HG03442 (cell line): ENCODE results near the gene APOLD1.
"Not testable (repeated sequence)": the region's sequence is repeated elsewhere in the genome, so short reads cannot be mapped to it uniquely, and the experiment has no call there.

Experiments
- ATAC-seq: cut with Tn5 transposase; IDR thresholded peaks from one replicate; pipeline ENCODE4 v1.9.1; 2021; ENCODE audit warnings: mild to moderate bottlenecking, moderate library complexity; ENCODE audit not compliant: unreplicated experiment

Gene APOLD1

DNA sequence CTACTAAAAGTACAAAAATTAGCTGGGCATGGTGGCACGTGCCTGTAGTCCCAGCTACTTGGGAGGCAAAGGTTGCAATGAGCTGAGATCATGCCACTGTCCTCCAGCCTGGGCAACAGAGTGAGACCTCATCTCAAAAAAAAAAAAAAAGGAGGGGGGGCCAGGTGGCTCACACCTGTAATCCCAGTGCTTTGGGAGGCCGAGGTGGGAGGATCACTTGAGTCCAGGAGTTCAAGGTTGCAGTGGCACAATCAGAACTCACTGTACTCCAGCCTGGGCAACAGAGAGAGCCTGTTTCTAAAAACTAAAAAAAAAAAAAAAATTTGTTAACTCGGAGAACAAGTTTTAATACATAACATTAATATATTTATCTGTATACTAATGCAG lies 22.1 kb downstream of the APOLD1 start:
- ATAC-seq: not testable (repeated sequence)

DNA sequence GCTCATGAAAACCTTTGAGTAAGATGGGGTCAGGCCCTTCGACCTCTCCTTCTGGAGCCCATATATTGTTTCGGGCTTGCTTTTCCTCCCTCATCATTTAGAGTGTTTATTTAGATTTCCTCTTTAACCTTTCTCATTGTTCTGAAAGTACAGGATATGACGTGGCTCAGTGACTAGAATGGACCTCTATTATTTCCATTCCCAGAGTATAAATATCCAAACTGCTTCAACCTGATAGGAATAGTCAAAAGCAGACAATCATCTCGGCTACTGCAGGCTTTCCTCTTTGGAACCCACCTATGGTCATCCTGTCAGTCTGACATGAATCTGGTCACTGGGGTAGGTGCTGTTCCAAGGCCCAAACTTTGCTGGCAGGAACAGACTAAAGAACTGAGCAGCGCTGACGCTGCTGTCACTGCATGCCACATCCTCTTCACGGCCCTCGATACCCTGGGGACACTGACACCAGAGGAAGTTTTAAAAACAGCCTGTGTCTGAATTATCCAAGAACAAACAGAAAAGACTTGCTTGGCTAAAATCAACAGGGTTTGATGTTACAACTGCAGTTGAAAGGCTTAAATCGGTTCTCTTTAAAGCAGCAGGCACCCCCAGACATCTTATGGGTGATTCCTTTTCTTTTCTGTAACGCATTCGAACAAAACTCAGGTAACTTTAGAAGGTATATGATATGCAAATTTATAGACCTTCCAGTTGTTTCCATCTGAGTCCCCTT lies 22.7 kb downstream of the APOLD1 start:
- peak; percentile 53 for ATAC-seq

DNA sequence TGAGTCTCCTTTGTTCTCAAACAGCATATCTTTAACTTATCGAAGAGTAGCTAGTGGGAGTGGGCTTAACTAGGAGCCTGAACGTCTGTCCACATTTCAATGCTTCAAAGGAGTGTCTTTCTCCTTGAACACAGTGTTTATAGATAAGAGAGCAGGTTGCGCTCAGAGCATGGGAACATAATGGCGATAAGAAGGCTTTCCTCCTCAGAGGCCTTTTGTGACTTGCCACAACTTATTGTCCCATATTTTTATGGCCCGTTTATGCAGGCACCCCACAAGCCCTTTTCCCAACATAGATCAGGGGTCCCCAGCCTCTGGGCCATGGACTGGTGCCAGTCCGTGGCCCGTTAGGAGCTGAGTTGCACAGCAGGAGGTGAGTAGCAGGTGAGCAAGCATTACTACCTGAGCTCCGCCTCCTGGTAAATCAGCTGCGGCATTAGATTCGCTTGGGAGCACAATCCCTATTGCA lies 25.1 kb downstream of the APOLD1 start:
- ATAC-seq: no peak

DNA sequence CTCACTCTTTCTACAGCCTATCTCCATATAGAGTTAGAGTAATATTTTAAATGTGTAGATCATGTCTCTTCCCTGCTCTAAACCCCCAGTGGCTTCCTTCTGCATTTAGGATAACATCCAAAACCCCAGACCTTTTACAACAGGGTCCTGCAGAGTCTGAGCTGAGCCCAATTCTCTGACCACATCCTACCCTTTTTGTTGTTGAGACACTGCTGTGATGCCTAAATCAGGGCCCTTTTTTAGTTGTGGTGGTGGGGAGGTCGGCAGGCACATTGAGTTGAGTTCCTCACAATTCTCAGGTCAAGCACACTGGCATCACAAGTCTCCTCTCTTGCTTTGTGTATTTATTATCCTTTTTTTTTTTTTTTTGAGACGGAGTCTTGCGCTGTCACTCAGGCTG lies 25.9 kb downstream of the APOLD1 start:
- no peak for ATAC-seq

DNA sequence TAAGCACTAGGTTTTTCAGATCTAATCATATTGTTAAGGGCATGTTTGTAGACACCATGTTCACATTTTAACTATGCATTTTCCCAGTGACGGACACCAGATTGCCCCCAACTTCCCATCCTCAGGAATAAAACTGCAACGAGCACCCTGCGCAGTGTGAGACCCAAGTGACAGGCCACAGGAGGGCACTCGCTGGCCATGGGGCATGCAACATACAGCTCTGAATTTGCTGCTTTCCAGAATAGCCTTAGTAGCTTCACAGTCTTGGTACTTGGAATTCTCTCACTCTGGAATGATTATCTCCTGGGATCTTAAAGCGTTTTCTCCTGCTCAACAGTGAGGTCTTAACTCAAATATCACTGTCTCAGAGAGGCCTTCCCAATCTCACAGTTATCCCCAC lies 26.7 kb downstream of the APOLD1 start:
- ATAC-seq: no peak

DNA sequence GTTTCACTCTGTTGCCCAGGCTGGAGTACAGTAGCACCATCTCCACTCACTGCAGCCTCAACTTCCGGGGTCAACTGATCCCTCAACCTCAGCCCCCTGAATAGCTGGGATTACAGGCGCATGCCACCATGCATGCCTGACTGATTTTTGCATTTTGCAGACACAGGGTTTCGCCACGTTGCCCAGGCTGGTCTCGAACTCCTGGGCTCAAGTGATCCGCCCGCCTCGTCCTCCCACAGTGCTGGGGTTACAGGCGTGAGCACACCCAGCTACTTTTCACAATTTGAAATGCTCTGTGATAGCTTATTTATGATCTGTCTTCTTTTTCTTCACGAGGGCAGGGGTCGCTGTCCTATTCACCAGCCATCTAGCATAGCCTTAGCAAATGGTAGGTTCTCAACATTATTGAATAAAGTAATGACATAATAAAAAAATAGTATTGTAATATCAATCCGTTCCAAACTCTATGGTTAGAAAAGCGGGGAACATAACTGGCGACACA lies 27.2 kb downstream of the APOLD1 start:
- ATAC-seq: no peak

DNA sequence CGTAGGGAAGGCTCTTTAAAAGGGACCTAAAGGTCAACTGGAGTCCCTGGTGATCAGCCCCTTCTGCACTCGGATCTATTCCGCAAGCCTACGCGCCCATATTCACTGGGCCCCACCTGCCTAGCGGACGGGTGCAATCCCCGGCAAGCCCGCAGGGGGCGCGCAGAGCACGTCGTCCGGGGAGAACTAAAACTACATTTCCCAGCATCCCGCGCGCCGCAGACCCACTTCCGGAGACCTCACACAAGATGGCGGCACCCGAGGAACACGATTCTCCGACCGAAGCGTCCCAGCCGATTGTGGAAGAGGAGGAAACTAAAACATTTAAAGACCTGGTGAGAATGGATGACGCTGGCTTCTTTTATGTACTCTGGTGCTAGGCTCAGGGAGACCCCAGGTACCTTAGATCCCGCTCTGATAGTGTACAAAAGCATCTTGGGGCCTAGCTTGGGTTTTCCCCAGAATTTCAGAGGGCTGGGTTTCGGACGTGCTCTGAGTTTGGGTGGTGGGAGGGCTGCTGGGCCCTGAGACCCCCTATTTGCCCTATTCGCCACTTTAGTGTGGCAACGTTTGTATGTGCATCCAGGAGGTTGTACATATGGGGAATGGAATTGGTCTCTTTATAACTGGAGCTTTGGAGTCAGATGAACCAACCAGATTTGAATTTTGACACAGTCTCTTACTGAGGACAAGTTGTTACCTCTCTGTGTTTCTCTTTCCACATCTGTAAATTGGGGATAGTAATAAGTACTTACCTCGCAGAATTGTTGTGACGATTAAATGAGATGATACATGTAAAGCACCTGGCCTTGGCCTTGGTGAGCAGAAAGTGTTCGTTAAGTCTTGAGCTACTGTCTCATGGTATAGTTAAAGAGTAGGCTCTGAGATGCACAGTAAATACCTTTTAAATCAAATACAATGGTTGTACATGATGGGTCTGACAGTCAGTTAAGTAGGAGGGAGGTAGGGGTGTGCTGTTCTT lies 28.0 kb downstream of the APOLD1 start, which contains the start of gene DDX47:
Gene DDX47 (plus strand): TSS at position 227 of the 982 bp plus-strand sequence. CDS start 22 bp downstream, at position 249.
- ATAC-seq: peak; percentile 85

DNA sequence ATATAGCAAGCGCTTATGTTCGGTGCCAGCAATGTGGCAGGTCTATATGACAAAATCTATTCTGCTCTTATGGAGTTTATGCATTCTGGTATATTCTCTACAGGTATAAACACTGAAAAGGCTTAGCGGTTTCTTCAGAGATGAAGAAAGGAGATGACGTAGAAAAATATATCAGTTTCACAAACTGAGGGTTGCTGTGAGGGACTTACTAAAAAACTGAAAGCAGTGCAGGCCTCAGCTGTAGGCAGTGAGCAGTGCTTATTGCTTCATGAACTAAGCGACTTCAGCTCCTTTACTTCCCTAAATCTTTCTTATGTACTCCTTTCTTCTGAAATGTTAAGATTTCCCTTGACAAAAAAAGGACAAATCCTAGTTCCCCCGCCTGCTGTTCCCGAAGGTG lies 32.2 kb downstream of the APOLD1 start:
- ATAC-seq: no peak

DNA sequence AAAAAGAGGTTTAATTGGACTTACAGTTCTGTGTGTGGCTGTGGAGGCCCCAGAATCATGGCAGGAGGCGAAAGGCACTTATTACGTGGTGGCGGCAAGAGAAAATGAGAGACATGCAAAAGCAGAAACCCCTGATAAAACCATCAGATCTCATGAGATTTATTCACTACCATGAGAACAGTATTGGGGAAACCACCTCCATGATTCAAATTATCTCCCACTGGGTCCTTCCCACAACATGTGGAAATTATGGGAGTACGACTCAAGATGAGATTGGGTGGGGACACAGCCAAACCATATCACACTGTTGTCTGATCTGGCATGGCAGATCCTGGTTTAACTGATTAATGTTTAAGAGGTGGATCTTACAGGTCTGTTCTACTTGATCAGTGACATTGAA lies 33.2 kb downstream of the APOLD1 start:
- no peak for ATAC-seq

DNA sequence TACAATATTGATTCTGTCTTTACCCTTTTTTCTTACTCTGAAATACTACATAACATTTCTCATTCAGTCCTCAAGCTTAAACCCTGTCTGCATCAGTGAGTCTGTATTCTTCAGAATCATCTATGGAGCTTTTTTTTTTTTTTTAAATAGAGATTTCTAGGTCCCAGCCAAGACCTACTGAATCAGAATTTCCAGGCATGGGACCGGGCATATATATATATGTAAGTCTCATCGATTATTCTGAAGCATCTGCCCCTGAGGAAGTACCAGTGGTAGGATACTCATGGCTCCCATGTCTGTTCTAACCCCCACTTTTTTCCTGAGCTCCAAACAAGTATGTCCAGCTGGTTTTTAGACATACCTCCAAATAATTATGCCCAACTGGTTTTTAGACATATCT lies 33.8 kb downstream of the APOLD1 start:
- ATAC-seq: no peak

DNA sequence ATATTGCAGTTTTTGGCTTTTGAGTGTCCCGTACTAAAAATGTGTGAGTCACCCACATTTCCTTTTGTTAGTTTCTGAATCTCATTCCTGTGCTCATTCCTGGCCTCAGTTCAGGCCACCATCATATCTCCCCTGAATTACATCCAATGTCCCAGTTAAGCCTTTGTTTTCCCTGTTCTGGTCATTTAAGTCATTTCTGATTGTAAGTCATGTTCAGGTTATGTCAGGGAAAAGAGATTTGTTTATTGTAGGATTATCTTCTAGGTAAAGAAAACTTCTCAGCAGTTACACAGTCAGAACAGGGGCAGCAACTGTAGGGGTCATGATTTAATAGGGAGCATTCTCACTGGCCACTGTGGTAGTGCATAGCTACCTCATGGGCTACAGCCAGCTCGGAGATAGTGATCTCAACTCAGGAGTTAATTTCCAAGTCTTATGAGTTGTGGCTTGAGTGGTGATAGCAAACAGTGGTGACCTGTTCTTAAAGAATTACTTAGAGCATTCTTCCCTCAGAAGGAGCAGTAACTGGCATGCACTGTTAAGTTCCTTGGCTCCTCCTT lies 34.4 kb downstream of the APOLD1 start:
- ATAC-seq: no peak

DNA sequence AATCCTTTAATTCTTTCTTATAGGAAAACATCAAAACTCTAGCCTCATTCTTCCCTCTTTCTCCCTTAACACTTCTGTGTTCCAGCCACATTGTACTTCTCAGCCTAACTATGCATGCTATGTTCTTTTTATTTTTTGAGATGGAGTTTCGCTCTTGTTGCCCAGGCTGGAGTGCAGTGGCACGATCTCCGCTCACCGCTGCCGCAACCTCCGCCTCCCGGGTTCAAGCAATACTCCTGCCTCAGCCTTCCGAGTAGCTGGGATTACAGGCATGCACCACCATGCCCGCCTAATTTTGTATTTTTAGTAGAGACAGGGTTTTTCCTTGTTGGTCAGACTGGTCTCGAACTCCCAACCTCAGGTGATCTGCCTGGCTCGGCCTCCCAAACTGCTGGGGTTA lies 34.9 kb downstream of the APOLD1 start:
- ATAC-seq: not testable (repeated sequence)

DNA sequence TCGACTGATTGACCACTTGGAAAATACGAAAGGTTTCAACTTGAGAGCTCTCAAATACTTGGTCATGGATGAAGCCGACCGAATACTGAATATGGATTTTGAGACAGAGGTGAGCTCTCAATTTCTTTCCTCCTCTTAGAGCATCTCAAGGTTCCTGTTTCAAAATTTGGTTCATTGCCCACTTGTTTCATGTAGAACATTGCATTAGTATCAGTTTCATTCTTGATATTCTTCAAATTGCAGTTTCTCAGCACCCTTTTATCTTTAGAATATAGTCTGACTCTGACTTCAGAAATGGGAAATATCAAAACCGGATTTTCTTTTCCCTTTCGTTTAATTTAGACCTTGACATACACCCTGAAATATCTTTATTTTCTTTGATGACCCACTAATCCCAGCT lies 36.5 kb downstream of the APOLD1 start:
- peak; percentile 66 for ATAC-seq

DNA sequence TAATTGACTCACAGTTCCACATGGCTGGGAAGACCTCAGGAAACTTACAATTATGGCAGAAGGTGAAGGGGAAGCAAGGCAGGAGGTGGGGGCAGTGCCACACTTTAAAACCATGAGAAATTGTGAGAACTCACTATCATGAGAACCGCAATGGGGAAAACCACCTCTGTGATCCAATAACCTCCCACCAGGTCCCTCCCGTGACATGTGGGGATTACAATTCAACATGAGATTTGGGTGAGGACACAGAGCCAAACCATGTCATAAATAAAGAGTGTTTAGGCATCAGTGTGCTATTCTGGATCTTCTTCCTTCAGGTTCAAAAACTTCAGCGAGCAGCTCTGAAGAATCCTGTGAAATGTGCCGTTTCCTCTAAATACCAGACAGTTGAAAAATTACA lies 37.4 kb downstream of the APOLD1 start:
- no peak for ATAC-seq

DNA sequence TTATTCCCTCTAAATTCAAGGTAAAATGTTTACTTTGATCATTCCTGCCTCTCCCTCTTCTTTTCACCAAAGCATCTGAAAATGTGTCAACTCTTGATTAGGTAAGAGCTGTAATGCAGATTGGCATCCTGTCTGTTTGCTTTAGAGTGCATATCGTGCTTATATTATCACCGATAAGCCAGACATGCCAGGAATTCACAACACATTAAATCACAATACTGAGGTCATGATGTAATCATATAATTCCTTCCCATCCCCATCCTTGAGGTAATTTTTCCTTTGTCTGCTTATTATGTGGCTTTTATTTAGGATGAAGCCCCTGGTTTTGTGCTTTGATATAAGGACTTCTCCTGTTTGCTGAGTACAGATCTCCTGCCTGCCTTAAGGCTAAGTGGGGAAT lies 37.8 kb downstream of the APOLD1 start:
- ATAC-seq: no peak

DNA sequence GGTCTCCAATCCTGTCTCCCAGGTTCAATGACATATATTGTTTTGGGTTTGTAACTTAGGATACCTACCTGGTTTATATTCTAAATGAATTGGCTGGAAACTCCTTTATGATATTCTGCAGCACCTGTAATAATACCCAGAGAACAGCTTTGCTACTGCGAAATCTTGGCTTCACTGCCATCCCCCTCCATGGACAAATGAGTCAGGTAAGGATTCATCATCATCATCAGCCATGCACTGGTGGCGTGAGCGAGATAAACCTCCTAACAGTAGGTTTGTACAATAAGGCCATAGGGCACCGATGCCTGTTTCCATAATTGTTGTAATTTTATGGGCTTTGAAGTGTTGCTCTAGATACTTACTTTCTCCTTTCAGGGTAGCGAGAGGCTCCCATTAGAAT lies 38.4 kb downstream of the APOLD1 start:
- no peak for ATAC-seq

DNA sequence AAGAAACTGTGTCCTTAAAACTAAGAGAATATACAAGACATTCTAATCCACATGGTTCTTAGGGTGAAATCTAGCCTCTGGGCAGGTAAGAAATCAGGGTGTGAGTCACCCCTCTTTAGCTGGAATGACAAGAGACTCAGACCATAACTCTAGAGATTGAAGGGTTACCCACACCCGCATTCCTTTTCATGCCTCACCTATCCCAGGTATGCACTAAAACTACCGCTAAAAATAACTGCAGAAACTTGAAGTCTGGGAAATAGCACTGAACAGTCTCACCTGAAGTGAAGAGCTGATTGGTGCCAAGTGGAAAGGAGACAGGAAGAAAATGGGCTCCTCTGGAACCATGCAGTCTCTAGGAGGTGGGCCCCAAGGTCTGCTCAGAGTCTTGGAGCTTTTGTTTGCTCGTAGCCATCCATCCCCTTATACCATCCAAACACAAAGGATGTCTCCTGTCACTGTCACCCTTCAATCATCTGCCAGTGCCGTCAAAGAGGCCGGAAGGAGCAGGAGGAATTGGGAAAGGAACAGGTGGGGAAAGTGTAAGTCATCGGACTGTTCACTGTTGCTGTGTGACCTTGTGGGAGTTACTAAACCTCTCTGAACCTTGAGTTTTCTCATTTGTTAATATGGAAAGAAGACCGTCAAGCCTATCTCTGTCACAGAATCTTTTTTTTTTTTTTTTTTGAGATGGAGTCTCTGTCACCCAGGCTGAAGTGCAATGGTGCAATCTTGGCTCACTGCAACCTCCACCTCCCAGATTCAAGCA lies 50.1 kb downstream of the APOLD1 start:
- no peak for ATAC-seq

DNA sequence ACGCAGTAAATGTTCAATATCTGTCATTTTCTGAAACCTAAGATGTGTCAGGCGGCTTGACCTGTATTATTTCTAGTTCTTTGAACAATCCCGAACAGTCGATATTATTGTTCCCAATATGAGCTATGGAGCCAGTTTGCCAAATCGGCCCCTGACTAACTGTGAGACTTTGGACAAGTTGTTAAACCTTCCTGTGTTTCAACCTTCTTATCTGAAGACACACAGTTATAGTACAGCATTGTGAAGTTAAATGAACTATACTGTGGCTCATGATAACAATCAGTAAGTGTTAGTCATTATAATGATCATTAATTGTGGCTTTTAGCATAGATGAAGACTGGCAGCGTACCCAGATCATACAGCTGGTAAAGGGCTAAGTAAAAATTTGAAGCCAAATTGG lies 51.1 kb downstream of the APOLD1 start:
- ATAC-seq: no peak

DNA sequence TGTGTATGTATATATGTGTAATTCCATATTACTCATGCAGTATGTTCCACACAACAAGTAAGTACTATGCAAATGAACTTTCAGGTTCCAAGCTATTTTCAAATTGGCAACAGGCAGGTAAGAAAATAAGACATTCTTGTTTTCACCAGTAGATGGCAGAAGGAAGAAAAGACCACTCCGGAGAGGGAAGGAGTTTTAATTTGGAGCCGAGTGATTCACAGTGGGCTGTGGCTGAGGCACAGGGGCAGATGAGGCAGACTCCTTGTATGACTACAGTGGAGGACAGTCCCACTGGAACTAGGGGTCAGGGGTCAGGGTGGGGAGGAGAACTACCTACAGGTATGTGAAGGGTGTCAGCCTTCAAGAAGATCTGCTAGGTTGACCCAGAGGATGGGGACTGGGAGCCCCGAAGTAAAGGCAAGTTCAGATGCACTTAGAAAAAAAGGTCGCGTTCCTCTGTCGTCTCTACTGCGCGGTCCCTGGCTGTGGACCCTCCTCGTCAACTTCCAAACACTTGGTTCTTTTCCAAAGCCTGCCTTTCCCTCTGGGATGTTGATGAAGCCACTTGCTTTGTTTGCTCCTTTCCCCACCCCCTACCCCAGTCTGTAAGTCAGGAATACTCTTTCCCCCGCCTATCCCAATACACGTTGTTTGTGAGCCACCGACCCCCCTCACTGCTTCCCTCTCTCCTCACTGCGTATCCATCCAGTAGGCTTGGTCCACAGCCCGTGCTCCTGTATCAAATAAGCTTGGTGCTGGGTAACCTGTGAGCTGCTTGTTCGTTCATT lies 51.8 kb downstream of the APOLD1 start:
- peak; percentile 52 for ATAC-seq

DNA sequence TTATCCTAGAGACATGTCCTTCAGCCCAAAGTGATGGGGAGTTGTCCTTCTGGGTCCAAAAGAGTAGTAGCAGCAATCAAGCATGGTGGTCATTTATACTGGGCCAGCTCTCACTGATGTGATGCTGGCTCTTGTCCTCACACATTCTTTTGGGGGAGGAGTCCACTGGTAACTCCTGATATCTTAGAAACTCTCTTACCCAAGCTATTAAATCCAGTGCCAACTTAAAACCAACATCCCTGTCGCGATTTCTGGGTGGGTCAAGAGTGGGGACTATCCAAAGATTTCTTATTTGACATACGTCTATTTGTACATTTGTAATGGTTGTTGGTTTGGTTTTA lies 52.3 kb downstream of the APOLD1 start:
- ATAC-seq: no peak
